Activated T-cell treated with anti-CD3 and anti-CD28 coated beads, Interleukin-2, amount 50 U/mL, for 24 hours (primary cell): ENCODE data around the gene GAPDH.
"Not testable (repeated sequence)": the region's sequence is repeated elsewhere in the genome, so short reads cannot be mapped to it uniquely, and the experiment has no call there.

ENCODE experiments used
- DNase-seq: peaks from one replicate; pipeline ENCODE4 v3.0.0-alpha.2; 2020
- H3K27ac Mint-ChIP-seq: 2 replicates; pipeline ENCODE4 v1.8.0; 2020; ENCODE audit warnings: mild to moderate bottlenecking, mixed read lengths
- H3K27me3 Mint-ChIP-seq: 2 replicates; pipeline ENCODE4 v1.8.0; 2020; ENCODE audit warnings: mixed read lengths
- H3K36me3 Mint-ChIP-seq: 2 replicates; pipeline ENCODE4 v1.8.0; 2020; ENCODE audit warnings: low read depth, mixed read lengths
- H3K4me1 Mint-ChIP-seq: 2 replicates; pipeline ENCODE4 v1.8.0; 2020; ENCODE audit warnings: low read depth, mixed read lengths
- H3K4me3 Mint-ChIP-seq: 2 replicates; pipeline ENCODE4 v1.8.0; 2020; ENCODE audit warnings: mild to moderate bottlenecking, moderate library complexity, mixed read lengths
- H3K9me3 Mint-ChIP-seq: 2 replicates; pipeline ENCODE4 v1.8.0; 2020; ENCODE audit warnings: mixed read lengths

GAPDH gene

DNA sequence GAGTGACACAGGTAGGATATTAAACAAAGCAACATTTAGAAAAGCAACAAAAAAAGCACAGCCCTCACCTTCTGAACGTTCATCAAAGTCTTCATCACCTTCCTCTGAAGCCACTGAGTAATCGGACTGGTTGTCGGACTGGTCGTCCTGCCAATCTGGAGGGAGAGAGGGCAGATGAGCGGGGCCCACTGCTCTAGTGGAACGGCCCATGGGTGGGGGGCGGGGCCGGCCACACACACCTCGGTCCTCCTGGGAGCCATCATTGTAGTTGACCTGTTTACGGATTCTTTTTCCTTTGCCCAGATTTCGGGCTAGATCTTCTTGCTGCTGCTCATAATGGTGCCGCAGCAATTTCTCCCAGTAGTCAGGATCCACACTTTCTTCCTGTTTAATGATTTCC is 48.6 kb downstream of the GAPDH start:
- DNase-seq, result no peak
- Mint-ChIP-seq H3K4me3 (no peak overlapping the region), H3K27ac (peak overlapping the region; percentile 58), H3K9me3 (no peaks in the 10 kb centered on the region), H3K36me3 (peaks cover 92% of the 10 kb centered on the region), H3K27me3 (no peaks in the 10 kb centered on the region), H3K4me1 (peaks cover 9% of the 10 kb centered on the region)

DNA sequence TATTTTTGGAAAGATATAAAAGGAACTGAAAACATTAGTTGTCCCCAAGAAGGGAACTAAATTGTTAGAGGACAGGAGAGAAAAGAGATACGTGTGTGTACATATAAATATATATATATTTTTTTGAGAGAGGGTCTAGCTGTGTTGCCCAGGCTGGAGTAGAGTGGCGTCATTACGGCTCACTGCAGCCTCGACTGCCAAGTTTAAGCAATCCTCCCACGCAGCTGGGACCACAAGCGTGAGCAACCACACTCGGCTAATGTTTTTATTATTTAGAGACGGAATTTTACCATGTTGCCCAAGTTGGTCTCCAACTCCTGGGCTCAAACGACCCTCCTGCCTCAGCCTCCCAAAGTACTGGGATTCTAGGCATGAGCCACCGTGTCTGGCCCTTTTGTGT is 50.0 kb downstream of the GAPDH start:
- no peak overlapping the region for H3K27ac Mint-ChIP-seq
- no peak for DNase-seq
- H3K4me3 Mint-ChIP-seq, result no peak overlapping the region

DNA sequence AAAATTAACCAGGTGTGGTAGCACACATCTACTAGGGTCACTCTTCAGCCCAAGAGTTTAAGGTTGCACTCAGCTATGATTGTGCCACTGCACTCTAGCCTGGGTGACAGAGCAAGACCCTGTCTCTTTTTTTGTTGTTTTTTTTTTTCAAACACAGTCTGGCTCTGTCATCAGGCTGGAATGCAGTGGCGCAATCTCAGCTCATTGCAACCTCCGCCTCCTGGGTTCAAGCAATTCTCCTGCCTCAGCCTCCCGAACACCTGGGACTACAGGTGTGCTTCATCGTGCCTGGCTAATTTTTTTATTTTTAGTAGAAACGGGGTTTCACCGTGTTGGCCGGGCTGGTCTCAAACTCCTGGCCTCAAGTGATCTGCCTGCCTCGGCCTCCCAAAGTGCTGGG is 52.3 kb downstream of the GAPDH start:
- not testable (repeated sequence) for H3K4me3 Mint-ChIP-seq, H3K27me3 Mint-ChIP-seq, DNase-seq, H3K9me3 Mint-ChIP-seq, H3K4me1 Mint-ChIP-seq
- Mint-ChIP-seq H3K27ac (peak overlapping the region; percentile 78), H3K36me3 (peaks cover 94% of the 10 kb centered on the region)

More for the DNA sequence above, 50.0 kb downstream of the GAPDH start:
- Mint-ChIP-seq H3K36me3 (peaks cover 92% of the 10 kb centered on the region), H3K9me3 (no peaks in the 10 kb centered on the region), H3K27me3 (no peaks in the 10 kb centered on the region), H3K4me1 (peaks cover 2% of the 10 kb centered on the region)
